RPMI8226 (cell line): Measurements from ENCODE around the gene LSS.
A peak's percentile ranks its signal among the peaks of the same experiment; 100 is the strongest.
"Not testable (repeated sequence)": the region's sequence is repeated elsewhere in the genome, so short reads cannot be mapped to it uniquely, and the experiment has no call there.

Source experiments
- DNase-seq: peaks from one replicate; pipeline ENCODE4 v3.0.0-alpha.2; 2015

LSS gene

GRCh38 chr21:46185716-46186115 is 42.9 kb downstream of the LSS start:
- no peak for DNase-seq

- DNase-seq = peak; percentile 59
Observed at GRCh38 chr21:46184625-46185555, 43.7 kb downstream of the LSS start.

GRCh38 chr21:46183910-46184624 is 44.5 kb downstream of the LSS start, which contains the start of gene SPATC1L:
SPATC1L (minus strand) TSS chr21:46184459; CDS start chr21:46182816, 1,643 bp downstream.
- DNase-seq = peak; percentile 49

- DNase-seq = not testable (repeated sequence)
Observed at GRCh38 chr21:46183337-46183909, 45.2 kb downstream of the LSS start.

GRCh38 chr21:46182548-46183336 is 45.8 kb downstream of the LSS start:
- no peak for DNase-seq

GRCh38 chr21:46181953-46182547 is 46.5 kb downstream of the LSS start:
- DNase-seq = no peak

- DNase-seq = no peak
Observed at GRCh38 chr21:46181436-46181835, 47.1 kb downstream of the LSS start.

- DNase-seq = no peak
Observed at GRCh38 chr21:46180778-46181391, 47.7 kb downstream of the LSS start.

GRCh38 chr21:46180079-46180722 is 48.4 kb downstream of the LSS start:
- no peak for DNase-seq

GRCh38 chr21:46179708-46180078 is 48.9 kb downstream of the LSS start:
- DNase-seq = no peak

- no peak for DNase-seq
Observed at GRCh38 chr21:46178961-46179360, 49.6 kb downstream of the LSS start.

GRCh38 chr21:46176443-46177129 is 52.0 kb downstream of the LSS start:
- DNase-seq = not testable (repeated sequence)

- DNase-seq = no peak
Observed at GRCh38 chr21:46173573-46173972, 55.0 kb downstream of the LSS start.

GRCh38 chr21:46172863-46173528 is 55.6 kb downstream of the LSS start:
- no peak for DNase-seq

GRCh38 chr21:46171996-46172862 is 56.3 kb downstream of the LSS start:
- DNase-seq = no peak

- no peak for DNase-seq
Observed at GRCh38 chr21:46171585-46171984, 57.0 kb downstream of the LSS start.

GRCh38 chr21:46170436-46171193 is 58.0 kb downstream of the LSS start:
- not testable (repeated sequence) for DNase-seq

GRCh38 chr21:46168659-46169386 is 59.8 kb downstream of the LSS start:
- DNase-seq = no peak
